Esophagus muscularis mucosa (tissue), 4 donors: ENCODE data around the gene TBX2. TPM values are rescaled to one million over a fixed set of nuclear protein-coding genes. Genes with fewer than 3 reads are reported as not detected.

ENCODE experiments used
- DNase-seq: peaks from one replicate; pipeline ENCODE4 v3.0.0-alpha.2; 2017; ENCODE audit errors: extremely low spot score
- H3K27ac ChIP-seq, 4 donors: fragments of 200-600 bp; sonication (generic); replicated peaks in 1 of 4; 1 replicate in 3 of 4; 2 replicates in 1 of 4; pipeline ENCODE4 v1.5.1; 2016 to 2019; ENCODE audit warnings: mild to moderate bottlenecking in 1 of 4
- H3K27me3 ChIP-seq, 4 donors: fragments of 200-600 bp; sonication (generic); one replicate each; pipeline versions ENCODE4 v1.5.1 to v1.6.0; 2016 to 2019
- H3K36me3 ChIP-seq, 4 donors: fragments of 200-600 bp; sonication (generic); one replicate each; pipeline ENCODE4 v1.5.1; 2016 to 2019
- H3K4me1 ChIP-seq, 4 donors: fragments of 200-600 bp; sonication (generic); one replicate each; pipeline ENCODE4 v1.5.1; 2016 to 2019
- H3K4me3 ChIP-seq, 4 donors: fragments of 200-600 bp; sonication (generic); 1 replicate in 2 of 4; 2 replicates in 2 of 4; pipeline ENCODE4 v1.5.1; 2016 to 2019; ENCODE audit warnings: mild to moderate bottlenecking in 4 of 4, moderate library complexity in 1 of 4
- H3K9me3 ChIP-seq, 4 donors: fragments of 200-600 bp; sonication (generic); 1 replicate in 3 of 4; 2 replicates in 1 of 4; pipeline ENCODE4 v1.5.1; 2016 to 2019
- CTCF ChIP-seq, 3 experiments: fragments of 200-600 bp in 2 of 3; fragments of 450-650 bp in 1 of 3; sonication (generic) in 2 of 3; IDR thresholded peaks; one replicate each; pipeline ENCODE4 v1.5.1; 2017 to 2019; ENCODE audit warnings: antibody characterized with exemption in 3 of 3, mild to moderate bottlenecking in 2 of 3, moderate library complexity in 1 of 3
- EP300 ChIP-seq: sonication (generic); formaldehyde crosslinking; IDR thresholded peaks from one replicate; pipeline ENCODE4 v1.6.1; 2017; ENCODE audit warnings: antibody characterized with exemption
- POLR2A ChIP-seq: fragments of 450-650 bp; IDR thresholded peaks from one replicate; pipeline ENCODE4 v1.6.1; 2017; ENCODE audit warnings: antibody characterized with exemption, moderate library complexity, mild to moderate bottlenecking, low read depth
- POLR2AphosphoS5 ChIP-seq, 2 donors: sonication (generic); formaldehyde crosslinking; IDR thresholded peaks; one replicate each; pipeline ENCODE4 v1.6.1; 2017; ENCODE audit warnings: antibody characterized with exemption in 2 of 2
- WGBS: methylation state at CpG from one replicate; pipeline ENCODE4 v1.1.5; 2018; 5-methylcytosine and 5-hydroxymethylcytosine counted together
- intact Hi-C: fragments of 100-400 bp; cut with DNase I; formaldehyde crosslinking; loops from one replicate; pipeline ENCODE4 v1.15.1; 2023
- total RNA-seq, 4 donors: library from RNA; depleted of rRNA; stranded (reverse); fragments of >200 nt; gene quantifications; one replicate each; pipeline versions ENCODE4 v1.1.0 to v1.2.1, GENCODE V29; 2016

Gene TBX2
- total RNA-seq, 4 donors from 2014 or later: 17.9 to 42.6 (median 31.3) TPM

GRCh38 chr17:61411261-61412142, 11.9 kb downstream of the TBX2 start:
- intact Hi-C loops: loop anchor here (5.0 to 10.0 kb wide), 3 partner anchors 453 to 687 kb away; partner anchors contain the start of genes BRIP1 and MED13
- 17% methylated on average over 7 of the region's 75 CpGs for WGBS
- no peaks in the 10 kb centered on the region for H3K9me3 ChIP-seq
- peak overlapping the region; percentile 59 to 78 (median 66) for H3K4me3 ChIP-seq
- peak overlapping the region; percentile 91 to 93 (median 92) for H3K27ac ChIP-seq
- TF ChIP-seq POLR2A (no peak), CTCF (IDR thresholded peaks at IDR 0.05) (peak in 1 of 3 experiments; percentile 2), POLR2AphosphoS5 (IDR thresholded peaks at IDR 0.05) (peak; percentile 12 to 30)
- H3K4me1 ChIP-seq: peaks cover 41 to 93% (median 83%) of the 10 kb centered on the region in 4 donors
- peaks cover 0 to 36% (median 0%) of the 10 kb centered on the region in 4 donors for H3K27me3 ChIP-seq
- DNase-seq: no peak
- peaks cover 0 to 6% (median 0%) of the 10 kb centered on the region in 4 donors for H3K36me3 ChIP-seq

GRCh38 chr17:61412143-61412859, 12.7 kb downstream of the TBX2 start:
- H3K27me3 ChIP-seq: peaks cover 0 to 28% (median 0%) of the 10 kb centered on the region in 4 donors
- H3K27ac ChIP-seq: peak overlapping the region; percentile 91 to 93 (median 92)
- WGBS: 3% methylated on average over 6 of the region's 69 CpGs
- DNase-seq: no peak
- H3K4me1 ChIP-seq: peaks cover 49 to 95% (median 84%) of the 10 kb centered on the region in 4 donors
- intact Hi-C loops: loop anchor here (5.0 to 10.0 kb wide), 3 partner anchors 452 to 688 kb away; partner anchors contain the start of genes BRIP1 and MED13
- peak overlapping the region; percentile 59 to 78 (median 66) for H3K4me3 ChIP-seq
- H3K36me3 ChIP-seq: peaks cover 0 to 6% (median 0%) of the 10 kb centered on the region in 4 donors
- no peaks in the 10 kb centered on the region for H3K9me3 ChIP-seq
- TF ChIP-seq EP300 (no peak), POLR2AphosphoS5 (IDR thresholded peaks at IDR 0.05) (peak; percentile 63 to 73), POLR2A (no peak), CTCF (IDR thresholded peaks at IDR 0.05) (peak in 2 of 3 experiments; percentile 95 to 97)

- no peak for TF ChIP-seq EP300
- no peak for TF ChIP-seq POLR2A
- no peak for TF ChIP-seq POLR2AphosphoS5 (IDR thresholded peaks at IDR 0.05)
- TF ChIP-seq CTCF (IDR thresholded peaks at IDR 0.05): no peak
- Histone ChIP-seq H3K27ac (peak overlapping the region; percentile 91 to 93 (median 92)), H3K4me1 (peaks cover 49 to 90% (median 79%) of the 10 kb centered on the region in 4 donors), H3K36me3 (peaks cover 0 to 4% (median 0%) of the 10 kb centered on the region in 4 donors), H3K27me3 (peaks cover 0 to 21% (median 0%) of the 10 kb centered on the region in 4 donors), H3K4me3 (peak overlapping the region; percentile 59 to 78 (median 66)), H3K9me3 (no peaks in the 10 kb centered on the region)
- 32% methylated on average over 6 of the region's 38 CpGs for WGBS
- intact Hi-C loops: loop anchor here (5.0 to 10.0 kb wide), 3 partner anchors 452 to 688 kb away; partner anchors contain the start of genes BRIP1 and MED13
- DNase-seq: peak; percentile 90
Observed at GRCh38 chr17:61412860-61413660, 13.4 kb downstream of the TBX2 start.

- Histone ChIP-seq H3K27me3 (peaks cover 0 to 15% (median 0%) of the 10 kb centered on the region in 4 donors), H3K4me3 (peak overlapping the region in 3 of 4 donors; percentile 64 to 78 (median 69)), H3K4me1 (peaks cover 49 to 83% (median 73%) of the 10 kb centered on the region in 4 donors), H3K36me3 (no peaks in the 10 kb centered on the region), H3K27ac (peak overlapping the region; percentile 91 to 93 (median 92)), H3K9me3 (no peaks in the 10 kb centered on the region)
- no peak for DNase-seq
- intact Hi-C loops: loop anchor here (5.0 to 10.0 kb wide), 3 partner anchors 451 to 689 kb away; partner anchors contain the start of genes BRIP1 and MED13
- TF ChIP-seq POLR2A: no peak
- TF ChIP-seq CTCF (IDR thresholded peaks at IDR 0.05): no peak
- no peak for TF ChIP-seq EP300
- no peak for TF ChIP-seq POLR2AphosphoS5 (IDR thresholded peaks at IDR 0.05)
- WGBS: 91% methylated on average over 5 of the region's 8 CpGs
Observed at GRCh38 chr17:61413661-61414126, 14.1 kb downstream of the TBX2 start.
